Measurements from ENCODE around the gene SYT9. TPM values are rescaled to one million over a fixed set of nuclear protein-coding genes. Genes with fewer than 3 reads are reported as not detected.

Gene SYT9
- total and polyA plus RNA-seq, 2 of the 4 experiments (the other 2 are of a cell fraction): not detected

DNA sequence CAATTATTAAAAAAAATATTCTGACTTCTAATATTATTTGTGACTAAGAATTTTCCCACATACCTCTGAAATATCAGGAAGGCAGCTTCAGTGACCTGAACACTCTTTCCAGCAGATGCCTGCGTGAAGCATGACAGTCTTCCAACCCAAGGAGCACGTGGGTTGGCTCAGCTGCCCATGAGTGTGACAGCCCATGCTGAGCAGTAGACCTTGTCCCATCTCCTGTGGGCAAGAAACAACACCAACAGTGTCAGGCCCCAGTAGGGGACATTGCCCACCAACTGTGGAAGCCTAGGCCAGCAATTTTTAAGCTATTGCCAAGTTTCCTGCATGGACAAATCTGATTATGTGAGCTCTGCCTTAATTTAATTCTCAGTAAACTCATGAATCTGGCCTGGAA lies 167.2 kb downstream of the SYT9 start:
- Histone ChIP-seq H2AK5ac (ENCODE audit: low read depth, low read length) (no peak overlapping the region), H3K9me1 (ENCODE audit: insufficient read depth, low read length) (no peaks in the 10 kb centered on the region), H3K4ac (ENCODE audit: low read depth, low read length) (no peak overlapping the region), H2BK20ac (ENCODE audit: low read depth, low read length) (no peak overlapping the region), H3K79me1 (ENCODE audit: low read depth in 1 of 2, low read length in 2 of 2) (no peaks in the 10 kb centered on the region), H3K23ac (ENCODE audit: low read depth, low read length) (no peak overlapping the region), H4K91ac (ENCODE audit: insufficient read depth, low read depth, low read length) (no peak overlapping the region), H2BK15ac (ENCODE audit: low read depth, low read length) (no peak overlapping the region), H4K20me1 (ENCODE audit: insufficient read depth, low read length) (no peaks in the 10 kb centered on the region), H2BK120ac (ENCODE audit: low read depth, low read length) (no peak overlapping the region), H3K4me3 (ENCODE audit: insufficient read depth, low read depth, low read length) (no peak overlapping the region), H4K8ac (ENCODE audit: low read depth in 2 of 2, low read length in 2 of 2) (no peak overlapping the region), H2AFZ (replicated peaks; ENCODE audit: low read length, poor library complexity) (no peak overlapping the region), H4K5ac (ENCODE audit: low read depth, low read length) (no peak overlapping the region), H3K27me3 (ENCODE audit: control insufficient read depth, insufficient read depth, low read length) (no peaks in the 10 kb centered on the region), H3K27ac (ENCODE audit: insufficient read depth, low read length) (no peak overlapping the region), H3K9ac (ENCODE audit: low read depth, low read length) (no peak overlapping the region), H3K56ac (ENCODE audit: extremely low read depth, insufficient read depth, low read length) (no peak overlapping the region), H3K14ac (replicated peaks; ENCODE audit: low read depth, low read length) (no peak overlapping the region), H2BK5ac (ENCODE audit: low read depth, low read length, poor library complexity, severe bottlenecking) (no peak overlapping the region), H3K4me1 (ENCODE audit: control insufficient read depth, insufficient read depth, low read length) (no peaks in the 10 kb centered on the region), H3K9me3 (ENCODE audit: control insufficient read depth, insufficient read depth, low read length) (no peaks in the 10 kb centered on the region), H2AK9ac (replicated peaks; ENCODE audit: low read depth, low read length, poor library complexity) (no peak overlapping the region), H3K18ac (ENCODE audit: low read depth, low read length) (no peak overlapping the region), H3K4me2 (ENCODE audit: low read depth, low read length) (no peak overlapping the region), H3K36me3 (ENCODE audit: control insufficient read depth, insufficient read depth, low read length) (no peaks in the 10 kb centered on the region)
- ATAC-seq (ENCODE audit: low read depth) (no peak), DNase-seq (no peak)
- WGBS, 2 experiments (ENCODE audit: extremely low coverage in 2 of 2, insufficient read length in 1 of 2): 20% methylated on average over 2 of the region's 2 CpGs; no CpG with 5 or more reads in 1 of the 2 experiments
- intact Hi-C loops (cut with micrococcal nuclease): no loop called here
- TF ChIP-seq, protein P1, sequence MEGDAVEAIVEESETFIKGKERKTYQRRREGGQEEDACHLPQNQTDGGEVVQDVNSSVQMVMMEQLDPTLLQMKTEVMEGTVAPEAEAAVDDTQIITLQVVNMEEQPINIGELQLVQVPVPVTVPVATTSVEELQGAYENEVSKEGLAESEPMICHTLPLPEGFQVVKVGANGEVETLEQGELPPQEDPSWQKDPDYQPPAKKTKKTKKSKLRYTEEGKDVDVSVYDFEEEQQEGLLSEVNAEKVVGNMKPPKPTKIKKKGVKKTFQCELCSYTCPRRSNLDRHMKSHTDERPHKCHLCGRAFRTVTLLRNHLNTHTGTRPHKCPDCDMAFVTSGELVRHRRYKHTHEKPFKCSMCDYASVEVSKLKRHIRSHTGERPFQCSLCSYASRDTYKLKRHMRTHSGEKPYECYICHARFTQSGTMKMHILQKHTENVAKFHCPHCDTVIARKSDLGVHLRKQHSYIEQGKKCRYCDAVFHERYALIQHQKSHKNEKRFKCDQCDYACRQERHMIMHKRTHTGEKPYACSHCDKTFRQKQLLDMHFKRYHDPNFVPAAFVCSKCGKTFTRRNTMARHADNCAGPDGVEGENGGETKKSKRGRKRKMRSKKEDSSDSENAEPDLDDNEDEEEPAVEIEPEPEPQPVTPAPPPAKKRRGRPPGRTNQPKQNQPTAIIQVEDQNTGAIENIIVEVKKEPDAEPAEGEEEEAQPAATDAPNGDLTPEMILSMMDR (conservative IDR thresholded peaks at IDR 0.05; ENCODE audit: low read depth, low read length): no peak
- TF ChIP-seq SMC3 (IDR thresholded peaks at IDR 0.05; ENCODE audit: low read depth, low read length) (no peak), RFX5 (IDR thresholded peaks at IDR 0.05; ENCODE audit: low read depth, low read length) (no peak), FOS (IDR thresholded peaks at IDR 0.05; ENCODE audit: low read depth, low read length) (no peak), CHD1 (IDR thresholded peaks at IDR 0.05; ENCODE audit: low read depth, low read length) (no peak), POLR2A (IDR thresholded peaks at IDR 0.05; ENCODE audit: low read depth, low read length) (no peak), CEBPB (IDR thresholded peaks at IDR 0.05; ENCODE audit: low read depth, low read length) (no peak), BHLHE40 (IDR thresholded peaks at IDR 0.05; ENCODE audit: low read depth, low read length) (no peak), MXI1 (IDR thresholded peaks at IDR 0.05; ENCODE audit: borderline replicate concordance, low read depth, low read length) (no peak), RCOR1 (IDR thresholded peaks at IDR 0.05; ENCODE audit: insufficient replicate concordance, low read length) (no peak), NFE2L2 (IDR thresholded peaks at IDR 0.05; ENCODE audit: low read depth, low read length) (no peak), MAZ (IDR thresholded peaks at IDR 0.05; ENCODE audit: borderline replicate concordance, low read depth, low read length) (no peak), MAFK (IDR thresholded peaks at IDR 0.05; ENCODE audit: low read depth, low read length) (no peak), RAD21 (IDR thresholded peaks at IDR 0.05; ENCODE audit: low read length) (no peak)
- TF ChIP-seq, protein P2, sequence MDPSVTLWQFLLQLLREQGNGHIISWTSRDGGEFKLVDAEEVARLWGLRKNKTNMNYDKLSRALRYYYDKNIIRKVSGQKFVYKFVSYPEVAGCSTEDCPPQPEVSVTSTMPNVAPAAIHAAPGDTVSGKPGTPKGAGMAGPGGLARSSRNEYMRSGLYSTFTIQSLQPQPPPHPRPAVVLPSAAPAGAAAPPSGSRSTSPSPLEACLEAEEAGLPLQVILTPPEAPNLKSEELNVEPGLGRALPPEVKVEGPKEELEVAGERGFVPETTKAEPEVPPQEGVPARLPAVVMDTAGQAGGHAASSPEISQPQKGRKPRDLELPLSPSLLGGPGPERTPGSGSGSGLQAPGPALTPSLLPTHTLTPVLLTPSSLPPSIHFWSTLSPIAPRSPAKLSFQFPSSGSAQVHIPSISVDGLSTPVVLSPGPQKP (IDR thresholded peaks at IDR 0.05; ENCODE audit: borderline replicate concordance, low read depth, low read length): no peak
- BruUV-seq (replicated peaks): no TSS peak
- in situ Hi-C loops (cut with MboI; ENCODE audit: low sequenced_read_pairs): no loop called here
- ChIA-PET POLR2A (ENCODE audit: unreplicated experiment) (no interaction called here), CTCF (interaction anchor here (1.1 kb wide), 1 partner anchor 1528 kb away, joined by 3 read pairs; no protein-coding TSS in a partner anchor)
- dilution Hi-C loops (cut with HindIII; ENCODE audit: low sequenced_read_pairs, unreplicated experiment): no loop called here
